ENCODE measurements around the gene DNAAF8.

DNA sequence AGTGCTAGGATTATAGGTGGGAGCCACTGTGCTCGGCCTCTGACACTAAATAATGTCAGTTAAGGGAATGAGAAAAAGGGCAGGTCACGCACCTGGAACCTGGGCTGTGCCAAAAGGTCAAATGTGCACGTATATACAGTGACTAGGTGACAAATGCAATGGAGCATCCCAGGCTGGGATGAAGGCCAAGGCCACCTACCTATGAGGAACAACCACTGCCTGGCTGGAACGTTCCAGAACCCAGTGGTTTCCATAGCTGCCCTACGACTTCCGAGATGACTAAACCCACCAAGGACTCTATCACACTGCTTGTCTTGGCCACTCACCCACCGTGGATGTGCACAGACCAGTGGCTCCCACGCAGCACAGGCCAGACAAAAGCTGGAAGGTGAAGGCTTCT, 16.6 kb downstream of the DNAAF8 start:
- TF ChIP-seq, protein P1, sequence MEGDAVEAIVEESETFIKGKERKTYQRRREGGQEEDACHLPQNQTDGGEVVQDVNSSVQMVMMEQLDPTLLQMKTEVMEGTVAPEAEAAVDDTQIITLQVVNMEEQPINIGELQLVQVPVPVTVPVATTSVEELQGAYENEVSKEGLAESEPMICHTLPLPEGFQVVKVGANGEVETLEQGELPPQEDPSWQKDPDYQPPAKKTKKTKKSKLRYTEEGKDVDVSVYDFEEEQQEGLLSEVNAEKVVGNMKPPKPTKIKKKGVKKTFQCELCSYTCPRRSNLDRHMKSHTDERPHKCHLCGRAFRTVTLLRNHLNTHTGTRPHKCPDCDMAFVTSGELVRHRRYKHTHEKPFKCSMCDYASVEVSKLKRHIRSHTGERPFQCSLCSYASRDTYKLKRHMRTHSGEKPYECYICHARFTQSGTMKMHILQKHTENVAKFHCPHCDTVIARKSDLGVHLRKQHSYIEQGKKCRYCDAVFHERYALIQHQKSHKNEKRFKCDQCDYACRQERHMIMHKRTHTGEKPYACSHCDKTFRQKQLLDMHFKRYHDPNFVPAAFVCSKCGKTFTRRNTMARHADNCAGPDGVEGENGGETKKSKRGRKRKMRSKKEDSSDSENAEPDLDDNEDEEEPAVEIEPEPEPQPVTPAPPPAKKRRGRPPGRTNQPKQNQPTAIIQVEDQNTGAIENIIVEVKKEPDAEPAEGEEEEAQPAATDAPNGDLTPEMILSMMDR (IDR thresholded peaks at IDR 0.05 in 4 of 5, conservative IDR thresholded peaks at IDR 0.05 in 1 of 5), result no peak
- TF ChIP-seq POLR2A (IDR thresholded peaks at IDR 0.05), result no peak

Measured in gastrocnemius medialis (tissue), 4 donors.